GM20000 (cell line): ENCODE results near the gene SLC11A1.

Source experiments
- DNase-seq: peaks from one replicate; pipeline ENCODE4 v3.0.0; 2012; ENCODE audit warnings: low spot score
- CTCF ChIP-seq: IDR thresholded peaks from 2 replicates; pipeline ENCODE4 v1.5.1; 2012; ENCODE audit warnings: mild to moderate bottlenecking, control low read depth; ENCODE audit errors: extremely low read depth, missing control alignments

SLC11A1 gene

GRCh38 chr2:218357236-218358177 lies 24.6 kb upstream of the SLC11A1 start:
- no peak for DNase-seq
- no peak for TF ChIP-seq CTCF

GRCh38 chr2:218360453-218360852 lies 21.6 kb upstream of the SLC11A1 start:
- DNase-seq = no peak
- no peak for TF ChIP-seq CTCF

GRCh38 chr2:218362606-218363005 lies 19.5 kb upstream of the SLC11A1 start:
- no peak for DNase-seq
- TF ChIP-seq CTCF = no peak

DNA sequence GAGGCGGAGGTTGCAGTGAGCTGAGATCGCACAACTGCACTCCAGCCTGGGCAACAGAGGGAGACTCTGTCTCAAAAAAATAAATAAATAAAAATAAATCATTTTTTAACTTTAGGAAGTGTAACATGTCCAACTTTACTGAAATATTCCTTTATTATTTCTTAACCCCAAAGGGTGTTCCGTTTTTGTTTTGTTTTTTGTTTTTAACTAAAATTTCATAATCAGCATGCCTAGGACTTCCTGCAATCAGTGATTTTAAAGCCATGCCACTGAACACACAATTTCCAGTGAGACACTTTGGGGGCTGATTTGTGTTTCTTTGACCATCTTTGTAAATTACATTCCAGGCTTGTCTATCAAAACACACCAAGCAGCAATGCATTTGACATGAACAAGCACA lies 18.3 kb upstream of the SLC11A1 start:
- no peak for TF ChIP-seq CTCF
- DNase-seq = no peak

DNA sequence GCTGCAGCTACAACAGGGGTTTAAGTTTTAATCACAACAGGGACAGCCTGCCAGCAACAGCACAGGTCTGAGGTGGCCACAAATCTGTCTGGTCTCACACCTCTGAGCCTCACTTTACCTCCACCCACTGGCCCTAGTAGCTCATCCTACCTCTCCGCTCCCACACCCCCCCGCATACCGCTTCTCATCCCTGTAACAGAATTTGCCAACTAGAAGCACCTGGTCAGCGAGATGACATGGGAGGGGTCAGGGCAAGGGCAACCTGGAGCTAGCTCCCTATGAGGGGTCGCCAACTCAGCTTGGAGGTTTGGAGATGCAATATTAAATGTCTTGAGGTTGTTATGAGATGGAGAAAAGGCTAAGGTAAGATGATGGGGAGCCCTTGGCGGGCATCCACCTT lies 17.9 kb upstream of the SLC11A1 start:
- DNase-seq = no peak
- no peak for TF ChIP-seq CTCF

DNA sequence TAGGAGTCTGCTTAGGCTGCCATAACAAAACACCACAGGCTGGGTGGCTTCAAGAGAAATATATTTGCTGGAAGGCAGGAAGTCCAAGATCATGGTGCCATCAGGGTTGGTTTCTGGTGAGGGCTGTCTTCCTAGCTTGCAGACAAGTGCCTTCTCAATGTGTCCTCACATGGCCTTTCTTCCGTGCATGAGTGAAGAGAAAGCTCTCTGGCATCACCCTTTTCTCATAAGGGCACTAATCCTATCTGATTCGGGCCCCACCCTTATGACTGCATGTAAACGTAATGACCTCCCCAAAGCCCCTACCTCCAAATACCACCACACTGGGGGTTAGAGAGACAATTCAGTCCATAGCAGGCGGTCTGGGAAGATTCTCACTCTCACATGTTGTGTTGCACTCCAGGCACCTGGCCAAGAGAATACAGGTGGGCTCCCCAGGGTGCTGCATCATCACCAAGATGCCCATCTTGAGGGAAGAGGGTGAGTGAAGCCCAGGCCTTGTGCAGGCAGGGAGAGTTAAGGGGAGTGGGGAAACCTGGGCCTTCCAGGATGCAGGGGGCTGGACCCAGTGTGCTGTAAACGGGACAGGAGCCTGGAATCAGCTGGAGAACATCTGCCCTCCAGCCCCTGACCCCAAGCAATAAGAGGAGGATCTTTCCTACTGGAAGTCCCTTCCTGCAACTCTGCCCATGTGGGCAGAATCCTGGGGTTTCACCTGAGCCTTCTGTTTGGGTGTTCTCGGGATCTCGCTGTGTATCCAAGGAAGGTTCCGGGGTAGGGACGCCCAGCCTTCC lies 15.3 kb upstream of the SLC11A1 start:
- TF ChIP-seq CTCF = no peak
- DNase-seq = peak; percentile 25
